Astrocyte (in vitro differentiated cells and primary cell): Measurements from ENCODE around the gene TBC1D16. TPM values are rescaled to one million over a fixed set of nuclear protein-coding genes. Genes with fewer than 3 reads are reported as not detected.

ENCODE experiments used
- DNase-seq: peaks from one replicate; pipeline ENCODE4 v3.0.0-alpha.2; 2010; ENCODE audit warnings: low read depth
- FAIRE-seq: peaks from 2 replicates; lab custom pipeline; 2011; peaks lifted over from hg19 to GRCh38; lab: Jason Lieb, UNC
- H2AFZ ChIP-seq: 2 replicates; pipeline ENCODE4 v1.6.0; 2012; ENCODE audit warnings: low read depth, low read length, inconsistent platforms
- H3K27ac ChIP-seq: 2 replicates; pipeline ENCODE4 v1.5.1; 2011; ENCODE audit warnings: low read depth, low read length, inconsistent platforms
- H3K27me3 ChIP-seq: 2 replicates; pipeline ENCODE4 v1.6.0; 2011; ENCODE audit warnings: low read length, inconsistent platforms; ENCODE audit not compliant: insufficient read depth
- H3K36me3 ChIP-seq: 2 replicates; pipeline ENCODE4 v1.5.1; 2011; ENCODE audit warnings: low read length, inconsistent platforms; ENCODE audit not compliant: insufficient read depth
- H3K4me1 ChIP-seq: 2 replicates; pipeline ENCODE4 v1.5.1; 2011; ENCODE audit warnings: low read length, inconsistent platforms; ENCODE audit not compliant: insufficient read depth
- H3K4me2 ChIP-seq: 2 replicates; pipeline ENCODE4 v1.6.0; 2012; ENCODE audit warnings: low read length, inconsistent platforms
- H3K4me3 ChIP-seq: 2 replicates; pipeline ENCODE4 v1.5.1; 2011; ENCODE audit warnings: low read depth, mild to moderate bottlenecking, low read length, inconsistent platforms; ENCODE audit not compliant: insufficient read depth
- H3K79me2 ChIP-seq: 2 replicates; pipeline ENCODE4 v1.6.0; 2012; ENCODE audit warnings: mild to moderate bottlenecking, low read length, inconsistent platforms; ENCODE audit not compliant: insufficient read depth
- H3K9ac ChIP-seq: 2 replicates; pipeline ENCODE4 v1.6.0; 2012; ENCODE audit warnings: mild to moderate bottlenecking, low read length, inconsistent platforms
- H3K9me3 ChIP-seq: 2 replicates; pipeline ENCODE4 v1.5.1; 2012; ENCODE audit warnings: low read depth, mild to moderate bottlenecking, low read length, inconsistent platforms; ENCODE audit not compliant: insufficient read depth
- H4K20me1 ChIP-seq: 2 replicates; pipeline ENCODE4 v1.6.0; 2012; ENCODE audit warnings: low read length, inconsistent platforms; ENCODE audit not compliant: insufficient read depth
- H3K27ac Mint-ChIP-seq: one replicate; pipeline ENCODE4 v1.8.0; 2021; ENCODE audit warnings: mild to moderate bottlenecking, mixed read lengths; ENCODE audit not compliant: unreplicated experiment
- H3K27me3 Mint-ChIP-seq: one replicate; pipeline ENCODE4 v1.8.0; 2021; ENCODE audit warnings: low read depth, mixed read lengths; ENCODE audit not compliant: unreplicated experiment
- H3K36me3 Mint-ChIP-seq: one replicate; pipeline ENCODE4 v1.8.0; 2021; ENCODE audit warnings: low read depth, mixed read lengths; ENCODE audit not compliant: unreplicated experiment
- H3K4me1 Mint-ChIP-seq: one replicate; pipeline ENCODE4 v1.8.0; 2021; ENCODE audit warnings: low read depth, mixed read lengths; ENCODE audit not compliant: unreplicated experiment
- H3K4me3 Mint-ChIP-seq: one replicate; pipeline ENCODE4 v1.8.0; 2021; ENCODE audit warnings: mild to moderate bottlenecking, moderate library complexity, mixed read lengths; ENCODE audit not compliant: unreplicated experiment
- H3K9me3 Mint-ChIP-seq: one replicate; pipeline ENCODE4 v1.8.0; 2021; ENCODE audit warnings: mild to moderate bottlenecking, mixed read lengths; ENCODE audit not compliant: unreplicated experiment
- CTCF ChIP-seq: IDR thresholded peaks from 2 replicates; pipeline ENCODE4 v1.5.1; 2011; ENCODE audit warnings: low read depth, mild to moderate bottlenecking, inconsistent platforms, low read length, moderate library complexity; ENCODE audit not compliant: insufficient read depth
- EZH2 ChIP-seq: IDR thresholded peaks from 2 replicates; pipeline ENCODE4 v1.6.1; 2012; ENCODE audit warnings: mild to moderate bottlenecking, low read length, inconsistent platforms; ENCODE audit not compliant: insufficient read depth
- total RNA-seq: library from RNA; stranded (reverse); gene quantifications from 2 replicates; pipeline ENCODE4 v1.2.1, GENCODE V29; 2021

The TBC1D16 gene
- total RNA-seq, 1 donor from 2014 or later: 37.6 TPM

GRCh38 chr17:79936050-79936449 is 99.6 kb downstream of the TBC1D16 start:
- no peak overlapping the region for H2AFZ ChIP-seq
- H3K4me2 ChIP-seq: no peak overlapping the region
- H3K4me1 ChIP-seq: no peaks in the 10 kb centered on the region
- H3K9me3 ChIP-seq: no peaks in the 10 kb centered on the region
- H3K79me2 ChIP-seq: no peaks in the 10 kb centered on the region
- Mint-ChIP-seq H3K4me3 (no peak overlapping the region), H3K4me1 (peaks cover 6% of the 10 kb centered on the region), H3K9me3 (peaks cover 4% of the 10 kb centered on the region), H3K27ac (peak overlapping the region; percentile 42), H3K36me3 (peaks cover 12% of the 10 kb centered on the region), H3K27me3 (peaks cover 13% of the 10 kb centered on the region)
- no peak for TF ChIP-seq EZH2
- no peak for TF ChIP-seq CTCF
- H4K20me1 ChIP-seq: peaks cover 10% of the 10 kb centered on the region
- H3K27ac ChIP-seq: no peak overlapping the region
- peaks cover 3% of the 10 kb centered on the region for H3K36me3 ChIP-seq
- DNase-seq (no peak), FAIRE-seq (no peak)
- H3K27me3 ChIP-seq: peaks cover 5% of the 10 kb centered on the region
- H3K4me3 ChIP-seq: no peak overlapping the region
- no peak overlapping the region for H3K9ac ChIP-seq

- peak overlapping the region; percentile 42 for H3K27ac Mint-ChIP-seq
- peaks cover 13% of the 10 kb centered on the region for H3K27me3 Mint-ChIP-seq
- H3K4me1 Mint-ChIP-seq: peaks cover 6% of the 10 kb centered on the region
- FAIRE-seq (no peak), DNase-seq (no peak)
- Histone ChIP-seq H3K79me2 (no peaks in the 10 kb centered on the region), H3K4me1 (no peaks in the 10 kb centered on the region), H3K27ac (no peak overlapping the region), H3K9ac (no peak overlapping the region), H3K27me3 (peaks cover 8% of the 10 kb centered on the region), H4K20me1 (peaks cover 10% of the 10 kb centered on the region), H3K9me3 (no peaks in the 10 kb centered on the region), H3K4me3 (no peak overlapping the region), H3K4me2 (no peak overlapping the region), H3K36me3 (peaks cover 3% of the 10 kb centered on the region), H2AFZ (no peak overlapping the region)
- H3K4me3 Mint-ChIP-seq: no peak overlapping the region
- peaks cover 11% of the 10 kb centered on the region for H3K36me3 Mint-ChIP-seq
- TF ChIP-seq EZH2 (no peak), CTCF (no peak)
- H3K9me3 Mint-ChIP-seq: peaks cover 4% of the 10 kb centered on the region
Observed at GRCh38 chr17:79935197-79935885, 100.3 kb downstream of the TBC1D16 start.

- Histone ChIP-seq H3K27me3 (peaks cover 8% of the 10 kb centered on the region), H4K20me1 (peaks cover 10% of the 10 kb centered on the region), H3K9ac (no peak overlapping the region), H3K4me2 (no peak overlapping the region), H3K4me1 (no peaks in the 10 kb centered on the region), H3K27ac (no peak overlapping the region), H3K36me3 (peaks cover 2% of the 10 kb centered on the region), H3K79me2 (no peaks in the 10 kb centered on the region), H3K9me3 (no peaks in the 10 kb centered on the region), H2AFZ (no peak overlapping the region), H3K4me3 (no peak overlapping the region)
- Mint-ChIP-seq H3K4me3 (no peak overlapping the region), H3K27ac (no peak overlapping the region), H3K9me3 (peaks cover 4% of the 10 kb centered on the region), H3K4me1 (peaks cover 6% of the 10 kb centered on the region), H3K27me3 (peaks cover 11% of the 10 kb centered on the region), H3K36me3 (peaks cover 5% of the 10 kb centered on the region)
- no peak for TF ChIP-seq CTCF
- no peak for TF ChIP-seq EZH2
- FAIRE-seq: no peak
- no peak for DNase-seq
Observed at GRCh38 chr17:79934653-79934970, 101.1 kb downstream of the TBC1D16 start.
